Natural killer cell (primary cell): ENCODE data around the gene EGFL6. TPM values are rescaled to one million over a fixed set of nuclear protein-coding genes. Genes with fewer than 3 reads are reported as not detected.
"Not testable (repeated sequence)": the region's sequence is repeated elsewhere in the genome, so short reads cannot be mapped to it uniquely, and the experiment has no call there.

Experiments
- ATAC-seq, 3 donors: fragments of 150-1000 bp in 2 of 3; fragments of 200-7000 bp in 1 of 3; cut with Tn5 transposase; 1 replicate in 1 of 3; 2 replicates in 2 of 3; pipeline ENCODE4 v1.10.0; 2021; ENCODE audit warnings: mild to moderate bottlenecking in 2 of 3, moderate library complexity in 2 of 3
- DNase-seq, 2 donors: peaks; one replicate each; pipeline versions ENCODE4 v3.0.0 to v3.0.0-alpha.2; 2013 to 2021; ENCODE audit warnings: mixed read lengths in 1 of 2
- H3K27ac ChIP-seq: one replicate; pipeline ENCODE4 v1.5.1; 2013; ENCODE audit warnings: mild to moderate bottlenecking, low read length
- H3K27me3 ChIP-seq: one replicate; pipeline ENCODE4 v1.6.1; 2013; ENCODE audit warnings: low read length; ENCODE audit not compliant: control insufficient read depth, insufficient read depth
- H3K36me3 ChIP-seq: one replicate; pipeline ENCODE4 v1.6.1; 2013; ENCODE audit warnings: low read length; ENCODE audit not compliant: control insufficient read depth, insufficient read depth
- H3K4me1 ChIP-seq: one replicate; pipeline ENCODE4 v1.6.1; 2013; ENCODE audit warnings: low read length; ENCODE audit not compliant: control insufficient read depth, insufficient read depth
- H3K4me3 ChIP-seq: one replicate; pipeline ENCODE4 v1.5.1; 2013; ENCODE audit warnings: low read length
- H3K9me3 ChIP-seq: one replicate; pipeline ENCODE4 v1.6.1; 2013; ENCODE audit warnings: low read length; ENCODE audit not compliant: control insufficient read depth, insufficient read depth
- H3K27ac Mint-ChIP-seq, 2 donors: one replicate each; pipeline ENCODE4 v1.8.0; 2022; ENCODE audit warnings: mild to moderate bottlenecking in 2 of 2, mixed read lengths in 2 of 2, moderate library complexity in 1 of 2
- H3K27me3 Mint-ChIP-seq, 2 donors: one replicate each; pipeline ENCODE4 v1.8.0; 2022; ENCODE audit warnings: low read depth in 2 of 2, mixed read lengths in 2 of 2
- H3K36me3 Mint-ChIP-seq: one replicate; pipeline ENCODE4 v1.8.0; 2022; ENCODE audit warnings: mixed read lengths
- H3K4me1 Mint-ChIP-seq, 2 donors: one replicate each; pipeline ENCODE4 v1.8.0; 2022; ENCODE audit warnings: mixed read lengths in 2 of 2
- H3K4me3 Mint-ChIP-seq: one replicate; pipeline ENCODE4 v1.8.0; 2022; ENCODE audit warnings: mild to moderate bottlenecking, moderate library complexity, mixed read lengths
- H3K9me3 Mint-ChIP-seq, 2 donors: one replicate each; pipeline ENCODE4 v1.8.0; 2022; ENCODE audit warnings: mixed read lengths in 2 of 2
- CTCF ChIP-seq: fragments of 200-600 bp; IDR thresholded peaks from one replicate; pipeline ENCODE4 v1.8.0; 2022; ENCODE audit warnings: antibody characterized with exemption
- WGBS: methylation state at CpG from one replicate; pipeline ENCODE4 v1.1.7; 2013; ENCODE audit warnings: missing lambda C conversion rate; ENCODE audit not compliant: insufficient coverage; 5-methylcytosine and 5-hydroxymethylcytosine counted together
- intact Hi-C: fragments of 100-400 bp; cut with micrococcal nuclease; formaldehyde crosslinking; loops from one replicate; pipeline ENCODE4 v1.14.2; 2022
- total RNA-seq, 4 donors: library from RNA; stranded (reverse); fragments of 120-200 nt in 1 of 4; gene quantifications; one replicate each; pipeline versions ENCODE4 v1.2.3 to v1.2.4, GENCODE V29; 2013 to 2022

The EGFL6 gene
- total RNA-seq, 3 donors from 2014 or later (not counting 1 experiment from before 2014, with no cell fraction given), result not detected

- Histone ChIP-seq H3K4me3 (no peak overlapping the region), H3K27me3 (no peaks in the 10 kb centered on the region), H3K9me3 (no peaks in the 10 kb centered on the region), H3K36me3 (peaks cover 10% of the 10 kb centered on the region), H3K4me1 (peaks cover 7% of the 10 kb centered on the region), H3K27ac (no peak overlapping the region)
- Mint-ChIP-seq H3K4me3 (no peak overlapping the region), H3K27me3 (no peaks in the 10 kb centered on the region), H3K9me3 (no peaks in the 10 kb centered on the region), H3K27ac (no peak overlapping the region), H3K36me3 (peaks cover 32% of the 10 kb centered on the region), H3K4me1 (no peaks in the 10 kb centered on the region)
- ATAC-seq (no peak), DNase-seq (no peak)
- intact Hi-C loops, result no loop called here
- no peak for TF ChIP-seq CTCF
Observed at GRCh38 chrX:13667919-13668318, 98.5 kb downstream of the EGFL6 start.

GRCh38 chrX:13669246-13669737, 99.9 kb downstream of the EGFL6 start:
- Mint-ChIP-seq H3K36me3 (peaks cover 18% of the 10 kb centered on the region), H3K9me3 (no peaks in the 10 kb centered on the region), H3K4me1 (no peaks in the 10 kb centered on the region), H3K27ac (peak overlapping the region; percentile 77 to 83), H3K27me3 (no peaks in the 10 kb centered on the region), H3K4me3 (peak overlapping the region; percentile 31)
- Histone ChIP-seq H3K9me3 (no peaks in the 10 kb centered on the region), H3K27ac (peak overlapping the region; percentile 57), H3K27me3 (no peaks in the 10 kb centered on the region), H3K4me1 (peaks cover 7% of the 10 kb centered on the region), H3K36me3 (no peaks in the 10 kb centered on the region), H3K4me3 (no peak overlapping the region)
- ATAC-seq (peak; percentile 88 to 94 (median 88)), DNase-seq (peak; percentile 25 to 83)
- no peak for TF ChIP-seq CTCF
- intact Hi-C loops, result no loop called here
- WGBS, result 14% methylated on average over 2 of the region's 9 CpGs

- H3K27me3 Mint-ChIP-seq, H3K9me3 ChIP-seq, H3K4me3 ChIP-seq, H3K36me3 ChIP-seq, H3K4me3 Mint-ChIP-seq, DNase-seq, ATAC-seq, H3K4me1 Mint-ChIP-seq, H3K9me3 Mint-ChIP-seq, H3K27me3 ChIP-seq, H3K4me1 ChIP-seq, intact Hi-C loops: not testable (repeated sequence)
- Mint-ChIP-seq H3K27ac (peak overlapping the region; percentile 77 to 83), H3K36me3 (peaks cover 13% of the 10 kb centered on the region)
- H3K27ac ChIP-seq, result peak overlapping the region; percentile 57
- WGBS, result 91% methylated on average over 5 of the region's 8 CpGs
Observed at GRCh38 chrX:13669755-13670154, 100.4 kb downstream of the EGFL6 start.

- no peaks in the 10 kb centered on the region for H3K27me3 ChIP-seq
- Mint-ChIP-seq H3K36me3 (peaks cover 9% of the 10 kb centered on the region), H3K27me3 (no peaks in the 10 kb centered on the region), H3K27ac (peak overlapping the region in 1 of 2 donors; percentile 45), H3K4me3 (no peak overlapping the region), H3K4me1 (no peaks in the 10 kb centered on the region), H3K9me3 (no peaks in the 10 kb centered on the region)
- H3K4me1 ChIP-seq, result peaks cover 7% of the 10 kb centered on the region
- no peak for TF ChIP-seq CTCF
- no peaks in the 10 kb centered on the region for H3K36me3 ChIP-seq
- intact Hi-C loops, result no loop called here
- H3K9me3 ChIP-seq, result no peaks in the 10 kb centered on the region
- no peak overlapping the region for H3K27ac ChIP-seq
- DNase-seq, result peak in 1 of 2 donors; percentile 29
- H3K4me3 ChIP-seq, result no peak overlapping the region
- WGBS, result 84% methylated on average over 5 of the region's 5 CpGs
- no peak for ATAC-seq
Observed at GRCh38 chrX:13670197-13670596, 100.8 kb downstream of the EGFL6 start.
